ENCODE data around the gene RTBDN.

DNA sequence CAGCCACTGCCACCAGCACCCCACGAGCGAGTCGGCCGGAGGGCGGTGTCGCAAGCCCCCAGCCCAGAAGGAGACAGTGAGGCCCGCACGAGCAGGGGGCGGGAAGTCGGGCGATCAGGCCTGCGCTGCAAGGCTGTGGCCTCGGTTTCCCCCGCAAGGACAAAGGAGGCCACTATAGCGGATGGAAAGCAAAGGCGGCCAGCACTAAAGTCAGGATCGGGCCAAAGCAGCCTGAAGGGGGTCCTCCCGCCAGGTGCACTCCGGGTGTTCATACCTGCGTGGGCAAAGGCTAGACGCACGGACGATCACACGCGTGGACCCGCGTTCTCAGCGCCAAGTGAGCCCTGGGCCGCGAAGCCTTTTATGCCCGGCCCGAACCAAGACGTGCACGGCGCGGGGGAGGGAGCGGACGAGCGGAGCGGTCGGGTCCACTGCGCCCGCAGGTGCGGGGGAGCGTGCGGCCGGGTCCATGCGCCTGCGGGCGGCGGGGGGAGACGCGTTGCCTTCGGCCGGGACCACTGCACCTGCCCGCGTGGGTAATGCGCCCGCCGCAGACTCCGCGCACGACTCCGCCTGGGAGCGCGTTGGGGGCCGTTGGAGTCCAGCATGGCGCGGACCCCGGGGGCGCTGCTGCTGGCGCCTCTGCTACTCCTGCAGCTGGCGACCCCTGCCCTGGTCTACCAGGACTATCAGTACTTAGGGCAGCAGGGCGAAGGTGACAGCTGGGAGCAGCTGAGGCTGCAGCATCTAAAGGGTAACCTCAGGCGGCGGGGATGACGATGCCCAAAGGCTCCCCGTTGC lies 32.7 kb downstream of the RTBDN start, which contains the start of the genes PRDX2 and THSD8:
- TF ChIP-seq TAF1 (IDR thresholded peaks at IDR 0.05; ENCODE audit: borderline replicate concordance, insufficient read depth, low read length) (peak; percentile 92), POLR2AphosphoS5 (IDR thresholded peaks at IDR 0.05; ENCODE audit: low read depth, low read length) (peak; percentile 99), REST (IDR thresholded peaks at IDR 0.05; ENCODE audit: insufficient read depth in 1 of 2, low read depth in 2 of 2, low read length in 2 of 2) (peak; percentile 16 to 67; a peak in 2 of 4 replicates), SIN3A (IDR thresholded peaks at IDR 0.05; ENCODE audit: borderline replicate concordance, insufficient read depth, low read length) (peak; percentile 91)

Data from PFSK-1 (cell line).